Limb (tissue), 2 donors: ENCODE results near the gene SLC8A3.

Experiments used
- DNase-seq, 2 donors: peaks; one replicate each; pipeline ENCODE4 v3.0.0-alpha.2; 2016; ENCODE audit errors: extremely low spot score in 2 of 2

The SLC8A3 gene

GRCh38 chr14:70073924-70074566 lies 114.7 kb downstream of the SLC8A3 start:
- DNase-seq: peak; percentile 8 to 67

- DNase-seq: no peak
Observed at GRCh38 chr14:70069186-70069585, 119.6 kb downstream of the SLC8A3 start.

GRCh38 chr14:70067810-70068209 lies 120.9 kb downstream of the SLC8A3 start:
- DNase-seq: no peak

- DNase-seq: no peak
Observed at GRCh38 chr14:70064136-70064865, 124.5 kb downstream of the SLC8A3 start.

- no peak for DNase-seq
Observed at GRCh38 chr14:70061108-70061507, 127.6 kb downstream of the SLC8A3 start.

- no peak for DNase-seq
Observed at GRCh38 chr14:70059545-70059944, 129.2 kb downstream of the SLC8A3 start.

GRCh38 chr14:70057519-70058136 lies 131.1 kb downstream of the SLC8A3 start:
- no peak for DNase-seq

GRCh38 chr14:70052990-70053389 lies 135.8 kb downstream of the SLC8A3 start:
- DNase-seq: peak; percentile 48 to 68

- no peak for DNase-seq
Observed at GRCh38 chr14:70050136-70050535, 138.6 kb downstream of the SLC8A3 start.

- no peak for DNase-seq
Observed at GRCh38 chr14:70049605-70050004, 139.1 kb downstream of the SLC8A3 start.

- no peak for DNase-seq
Observed at GRCh38 chr14:70048313-70048654, 140.5 kb downstream of the SLC8A3 start.

- DNase-seq: no peak
Observed at GRCh38 chr14:70047598-70048312, 141.0 kb downstream of the SLC8A3 start.

- DNase-seq: peak; percentile 32 to 76
Observed at GRCh38 chr14:70045844-70046535, 142.8 kb downstream of the SLC8A3 start.

GRCh38 chr14:70045310-70045709 lies 143.4 kb downstream of the SLC8A3 start:
- DNase-seq: no peak

- no peak for DNase-seq
Observed at GRCh38 chr14:70043001-70043400, 145.8 kb downstream of the SLC8A3 start.

- no peak for DNase-seq
Observed at GRCh38 chr14:70036665-70037064, 152.1 kb downstream of the SLC8A3 start.

- no peak for DNase-seq
Observed at GRCh38 chr14:70034257-70034656, 154.5 kb downstream of the SLC8A3 start.

- DNase-seq: no peak
Observed at GRCh38 chr14:70033561-70033960, 155.2 kb downstream of the SLC8A3 start.

GRCh38 chr14:70033116-70033515 lies 155.6 kb downstream of the SLC8A3 start:
- no peak for DNase-seq

GRCh38 chr14:70032447-70032846 lies 156.3 kb downstream of the SLC8A3 start:
- no peak for DNase-seq

GRCh38 chr14:70032016-70032415 lies 156.7 kb downstream of the SLC8A3 start:
- DNase-seq: no peak
